WTC11 (cell line): ENCODE measurements around the gene FBXO39. TPM values are rescaled to one million over a fixed set of nuclear protein-coding genes. Genes with fewer than 3 reads are reported as not detected.
"Not testable (repeated sequence)": the region's sequence is repeated elsewhere in the genome, so short reads cannot be mapped to it uniquely, and the experiment has no call there.

ENCODE experiments used
- ATAC-seq: fragments of 200-7000 bp; cut with Tn5 transposase; 2 replicates; pipeline ENCODE4 v1.10.0; 2021; ENCODE audit warnings: mild to moderate bottlenecking, moderate library complexity
- CTCF ChIA-PET: fragments of 300-600 bp; sonication (Branson Sonifier 250); formaldehyde crosslinking; loops from one replicate; lab custom pipeline; 2021; ENCODE audit warnings: antibody characterized with exemption; lab: Charles Lee
- POLR2A ChIA-PET: fragments of 350-600 bp; sonication (Branson Sonifier 250); formaldehyde crosslinking; loops from one replicate; lab custom pipeline; 2021; ENCODE audit warnings: antibody characterized with exemption; lab: Charles Lee
- DNase-seq: peaks from one replicate; pipeline ENCODE4 v3.0.0; 2021; ENCODE audit warnings: low spot score
- H3K27ac Mint-ChIP-seq: 2 replicates; pipeline ENCODE4 v1.8.0; 2021; ENCODE audit warnings: mixed read lengths
- H3K27me3 Mint-ChIP-seq: 2 replicates; pipeline ENCODE4 v1.8.0; 2021; ENCODE audit warnings: low read depth, mild to moderate bottlenecking, moderate library complexity, mixed read lengths
- H3K36me3 Mint-ChIP-seq: 2 replicates; pipeline ENCODE4 v1.8.0; 2021; ENCODE audit warnings: mixed read lengths
- H3K4me1 Mint-ChIP-seq: 2 replicates; pipeline ENCODE4 v1.8.0; 2022; ENCODE audit warnings: mixed read lengths
- H3K4me3 Mint-ChIP-seq: 2 replicates; pipeline ENCODE4 v1.8.0; 2021; ENCODE audit warnings: mild to moderate bottlenecking, moderate library complexity, mixed read lengths
- H3K9me3 Mint-ChIP-seq: 2 replicates; pipeline ENCODE4 v1.8.0; 2021; ENCODE audit warnings: mixed read lengths
- AFF4 ChIP-seq: sonication (generic); formaldehyde crosslinking; IDR thresholded peaks from 2 replicates; pipeline ENCODE4 v1.8.1; 2023; ENCODE audit warnings: mild to moderate bottlenecking, missing genetic modification reagents, borderline replicate concordance
- AR ChIP-seq: fragments of 250-450 bp; sonication (Bioruptor Pico); IDR thresholded peaks from 2 replicates; pipeline ENCODE4 v1.9.0; 2021; ENCODE audit warnings: mild to moderate bottlenecking
- ATF1 ChIP-seq: sonication (generic); formaldehyde crosslinking; IDR thresholded peaks from 2 replicates; pipeline ENCODE4 v1.8.1; 2023; ENCODE audit warnings: mild to moderate bottlenecking, moderate library complexity, missing genetic modification reagents
- ATF6 ChIP-seq: sonication (generic); formaldehyde crosslinking; IDR thresholded peaks from 2 replicates; pipeline ENCODE4 v1.8.1; 2023; ENCODE audit warnings: mild to moderate bottlenecking, missing genetic modification reagents
- CREB1 ChIP-seq: sonication (generic); formaldehyde crosslinking; IDR thresholded peaks from 2 replicates; pipeline ENCODE4 v1.8.0; 2023; ENCODE audit warnings: mild to moderate bottlenecking, missing genetic modification reagents
- E2F1 ChIP-seq: sonication (generic); formaldehyde crosslinking; IDR thresholded peaks from 2 replicates; pipeline ENCODE4 v1.8.0; 2022; ENCODE audit warnings: mild to moderate bottlenecking, missing genetic modification reagents
- E2F5 ChIP-seq: sonication (generic); formaldehyde crosslinking; IDR thresholded peaks from 2 replicates; pipeline ENCODE4 v1.8.1; 2022; ENCODE audit warnings: mild to moderate bottlenecking, moderate library complexity, missing genetic modification reagents
- FOXP1 ChIP-seq: sonication (generic); formaldehyde crosslinking; IDR thresholded peaks from 2 replicates; pipeline ENCODE4 v1.8.0; 2022; ENCODE audit warnings: missing genetic modification reagents, mild to moderate bottlenecking, moderate library complexity, borderline replicate concordance
- HMGA2 ChIP-seq: fragments of 250-450 bp; sonication (Bioruptor Pico); IDR thresholded peaks from 2 replicates; pipeline ENCODE4 v1.4.0; 2021; ENCODE audit warnings: mild to moderate bottlenecking, moderate library complexity
- JAZF1 ChIP-seq: fragments of 250-450 bp; sonication (Bioruptor Pico); IDR thresholded peaks from 2 replicates; pipeline ENCODE4 v1.9.0; 2021; ENCODE audit warnings: moderate library complexity, mild to moderate bottlenecking, inconsistent platforms
- NFATC4 ChIP-seq: fragments of 250-450 bp; sonication (Bioruptor Pico); IDR thresholded peaks from 2 replicates; pipeline ENCODE4 v1.9.0; 2021; ENCODE audit warnings: mild to moderate bottlenecking
- SMAD3 ChIP-seq: sonication (generic); formaldehyde crosslinking; IDR thresholded peaks from 2 replicates; pipeline ENCODE4 v1.8.0; 2022; ENCODE audit warnings: missing genetic modification reagents, mild to moderate bottlenecking, borderline replicate concordance
- TEAD1 ChIP-seq: sonication (generic); formaldehyde crosslinking; IDR thresholded peaks from 2 replicates; pipeline ENCODE4 v1.8.0; 2022; ENCODE audit warnings: mild to moderate bottlenecking, missing genetic modification reagents
- ZNF121 ChIP-seq: sonication (generic); formaldehyde crosslinking; IDR thresholded peaks from 2 replicates; pipeline ENCODE4 v1.8.0; 2023; ENCODE audit warnings: missing genetic modification reagents
- ZNF219 ChIP-seq: sonication (generic); formaldehyde crosslinking; IDR thresholded peaks from 2 replicates; pipeline ENCODE4 v1.8.0; 2023; ENCODE audit warnings: missing genetic modification reagents, mild to moderate bottlenecking, borderline replicate concordance
- total RNA-seq: library from RNA; stranded (reverse); gene quantifications from 3 replicates; pipeline ENCODE4 v1.2.3, GENCODE V29; 2021

FBXO39 gene
- total RNA-seq, 1 experiment from 2014 or later, result not detected

GRCh38 chr17:6729531-6729930 lies 46.5 kb upstream of the FBXO39 start:
- ATAC-seq (no peak), DNase-seq (no peak)
- H3K9me3 Mint-ChIP-seq, result peaks cover 14% of the 10 kb centered on the region
- no peak for TF ChIP-seq NFATC4 (CRISPR knock-in tag)
- TF ChIP-seq E2F1 (CRISPR knock-in tag), result no peak
- TF ChIP-seq ATF1 (CRISPR knock-in tag), result no peak
- TF ChIP-seq CREB1 (CRISPR knock-in tag), result no peak
- TF ChIP-seq AR, result no peak
- no peak for TF ChIP-seq AFF4 (CRISPR knock-in tag)
- TF ChIP-seq JAZF1 (CRISPR knock-in tag), result no peak
- no peak for TF ChIP-seq FOXP1
- TF ChIP-seq HMGA2, result no peak
- no peaks in the 10 kb centered on the region for H3K4me1 Mint-ChIP-seq
- no peaks in the 10 kb centered on the region for H3K36me3 Mint-ChIP-seq
- peaks cover 19% of the 10 kb centered on the region for H3K27me3 Mint-ChIP-seq
- POLR2A ChIA-PET, result no interaction called here
- H3K27ac Mint-ChIP-seq, result no peak overlapping the region
- H3K4me3 Mint-ChIP-seq, result no peak overlapping the region
- CTCF ChIA-PET, result no interaction called here

- Mint-ChIP-seq H3K27me3 (peaks cover 17% of the 10 kb centered on the region), H3K9me3 (peaks cover 52% of the 10 kb centered on the region)
- H3K4me3 Mint-ChIP-seq, POLR2A ChIA-PET, DNase-seq, CTCF ChIA-PET, H3K36me3 Mint-ChIP-seq, ATAC-seq, H3K27ac Mint-ChIP-seq, H3K4me1 Mint-ChIP-seq: not testable (repeated sequence)
Measured at GRCh38 chr17:6746665-6747064, 29.4 kb upstream of the FBXO39 start.

- Mint-ChIP-seq H3K36me3 (peaks cover 7% of the 10 kb centered on the region; the same call in 1 of the 2 replicates), H3K4me1 (peaks cover 17% of the 10 kb centered on the region), H3K9me3 (peaks cover 36% of the 10 kb centered on the region), H3K27ac (no peak overlapping the region), H3K4me3 (no peak overlapping the region), H3K27me3 (peaks cover 5% of the 10 kb centered on the region; the same call in 1 of the 2 replicates)
- ChIA-PET CTCF (interaction anchor here (1.5 kb wide), 1 partner anchor 95 kb away, joined by 8 read pairs; no protein-coding TSS in a partner anchor), POLR2A (no interaction called here)
- TF ChIP-seq TEAD1 (CRISPR knock-in tag), result no peak
- no peak for ATAC-seq
- no peak for DNase-seq
Measured at GRCh38 chr17:6748617-6749016, 27.4 kb upstream of the FBXO39 start.

GRCh38 chr17:6749519-6749918 lies 26.5 kb upstream of the FBXO39 start:
- ChIA-PET CTCF (interaction anchor here (0.6 to 1.5 kb wide), 5 partner anchors 38 to 1712 kb away, joined by 3 to 8 read pairs (median 4); no protein-coding TSS in a partner anchor), POLR2A (no interaction called here)
- no peak overlapping the region for H3K4me3 Mint-ChIP-seq
- peaks cover 7% of the 10 kb centered on the region; the same call in 1 of the 2 replicates for H3K36me3 Mint-ChIP-seq
- no peak for DNase-seq
- H3K4me1 Mint-ChIP-seq, result peaks cover 19% of the 10 kb centered on the region
- peaks cover 5% of the 10 kb centered on the region; the same call in 1 of the 2 replicates for H3K27me3 Mint-ChIP-seq
- ATAC-seq, result no peak
- no peak overlapping the region for H3K27ac Mint-ChIP-seq
- H3K9me3 Mint-ChIP-seq, result peaks cover 34% of the 10 kb centered on the region
- no peak for TF ChIP-seq ZNF121
- TF ChIP-seq SMAD3 (CRISPR knock-in tag), result no peak
- TF ChIP-seq ZNF219, result no peak
- no peak for TF ChIP-seq E2F1 (CRISPR knock-in tag)
- TF ChIP-seq E2F5 (CRISPR knock-in tag), result no peak
- TF ChIP-seq ATF6, result no peak
